GM23338 (cell line): ENCODE measurements around the gene COL4A6.

Experiments
- CTCF ChIP-seq, 2 experiments: fragments of 200-600 bp in 1 of 2; sonication (generic) in 1 of 2; conservative IDR thresholded peaks; 2 replicates each; pipeline versions ENCODE4 v1.5.1 to v1.6.1; 2016 to 2017; ENCODE audit warnings: antibody characterized with exemption in 2 of 2, low read depth in 2 of 2, mild to moderate bottlenecking in 2 of 2, moderate library complexity in 1 of 2
- ETS1 ChIP-seq: IDR thresholded peaks from 2 replicates; pipeline ENCODE4 v1.6.1; 2016; ENCODE audit warnings: antibody characterized with exemption
- EZH2 ChIP-seq: fragments of 200-600 bp; sonication (generic); IDR thresholded peaks from one replicate; pipeline ENCODE4 v1.8.0; 2017; ENCODE audit warnings: antibody characterized with exemption, mild to moderate bottlenecking, low read depth; ENCODE audit not compliant: unreplicated experiment
- EZH2phosphoT487 ChIP-seq: fragments of 200-600 bp; sonication (generic); IDR thresholded peaks from one replicate; pipeline ENCODE4 v1.8.1; 2018; ENCODE audit warnings: antibody characterized with exemption; ENCODE audit not compliant: unreplicated experiment
- POLR2AphosphoS5 ChIP-seq: IDR thresholded peaks from 2 replicates; pipeline ENCODE4 v1.6.1; 2016; ENCODE audit warnings: antibody characterized with exemption, low read depth
- REST ChIP-seq: IDR thresholded peaks from one replicate; pipeline ENCODE4 v1.6.1; 2018; ENCODE audit warnings: antibody characterized with exemption; ENCODE audit not compliant: unreplicated experiment
- STAT1 ChIP-seq: IDR thresholded peaks from one replicate; pipeline ENCODE4 v1.6.1; 2016; ENCODE audit warnings: antibody characterized with exemption; ENCODE audit not compliant: unreplicated experiment
- ZNF114 ChIP-seq: fragments of 250-450 bp; sonication (Bioruptor Pico); IDR thresholded peaks from 2 replicates; pipeline ENCODE4 v1.5.0; 2020; ENCODE audit warnings: mild to moderate bottlenecking, moderate library complexity
- ZNF331 ChIP-seq: fragments of 250-450 bp; sonication (Bioruptor Pico); IDR thresholded peaks from 2 replicates; pipeline ENCODE4 v1.5.0; 2020; ENCODE audit warnings: low read depth, mild to moderate bottlenecking, moderate library complexity

- TF ChIP-seq POLR2AphosphoS5, result no peak
- no peak for TF ChIP-seq CTCF (conservative IDR thresholded peaks at IDR 0.05; ENCODE audit: low read depth in 2 of 2)
- no peak for TF ChIP-seq REST
- no peak for TF ChIP-seq EZH2
- TF ChIP-seq EZH2phosphoT487, result no peak
- TF ChIP-seq ZNF331, result no peak
- TF ChIP-seq ZNF114 (CRISPR knock-in tag), result no peak
- no peak for TF ChIP-seq STAT1
- no peak for TF ChIP-seq ETS1
Observed at GRCh38 chrX:108159028-108159670, 279.1 kb downstream of the COL4A6 start.
